Endothelial cell of umbilical vein (primary cell): ENCODE measurements around the gene ALAD. TPM values are rescaled to one million over a fixed set of nuclear protein-coding genes. Genes with fewer than 3 reads are reported as not detected.

Source experiments
- BruUV-seq: library from RNA; stranded (reverse); fragments of 400-500 nt; replicated peaks from 2 replicates; lab custom pipeline; 2021; lab: Mats Ljungman, UMichigan
- CTCF ChIA-PET: fragments of 300-600, 350-600 bp; sonication (Branson Sonifier 250); formaldehyde crosslinking; loops from one replicate; lab custom pipeline; 2021; ENCODE audit warnings: antibody characterized with exemption, inconsistent platforms; lab: Charles Lee
- POLR2A ChIA-PET: fragments of 300-600, 350-600 bp; sonication (Branson Sonifier 250); formaldehyde crosslinking; loops from one replicate; lab custom pipeline; 2021; ENCODE audit warnings: antibody characterized with exemption, inconsistent platforms; lab: Charles Lee
- DNase-seq: peaks from one replicate; pipeline ENCODE4 v3.0.0-alpha.2; 2011; ENCODE audit warnings: low read depth, low spot score
- FAIRE-seq: peaks from 2 replicates; lab custom pipeline; 2011; peaks lifted over from hg19 to GRCh38; lab: Jason Lieb, UNC
- H2AFZ ChIP-seq: 2 replicates; pipeline ENCODE4 v1.6.0; 2012; ENCODE audit warnings: low read depth, low read length, control low read depth, inconsistent platforms
- H3K27ac ChIP-seq: 2 replicates; pipeline ENCODE4 v1.5.1; 2011; ENCODE audit warnings: low read depth, mild to moderate bottlenecking, control low read depth, low read length, moderate library complexity; ENCODE audit not compliant: insufficient read depth
- H3K27me3 ChIP-seq, 2 experiments: 2 replicates each; pipeline versions ENCODE4 v1.6.0 to v1.6.1; 2011; ENCODE audit warnings: low read length in 2 of 2, mixed read lengths in 1 of 2; ENCODE audit not compliant: control insufficient read depth in 2 of 2, insufficient read depth in 2 of 2
- H3K36me3 ChIP-seq, 2 experiments: 2 replicates in 1 of 2; 3 replicates in 1 of 2; pipeline ENCODE4 v1.5.1; 2011; ENCODE audit warnings: low read length in 2 of 2, mild to moderate bottlenecking in 1 of 2, moderate library complexity in 1 of 2; ENCODE audit not compliant: control insufficient read depth in 2 of 2, insufficient read depth in 2 of 2; ENCODE audit errors: extremely low read depth in 1 of 2
- H3K4me1 ChIP-seq: 3 replicates; pipeline ENCODE4 v1.5.1; 2011; ENCODE audit warnings: mild to moderate bottlenecking, low read length; ENCODE audit not compliant: control insufficient read depth, insufficient read depth; ENCODE audit errors: extremely low read depth
- H3K4me2 ChIP-seq: 2 replicates; pipeline ENCODE4 v1.6.1; 2011; ENCODE audit warnings: low read length, control low read depth, mixed read lengths; ENCODE audit not compliant: insufficient read depth
- H3K4me3 ChIP-seq, 3 experiments: fragments of 200-600 bp in 1 of 3; sonication (generic), shearing (Covaris generic) in 1 of 3; replicated peaks in 1 of 3; 2 replicates each; pipeline ENCODE4 v1.5.1; 2011 to 2016; ENCODE audit warnings: control low read depth in 3 of 3, low read length in 3 of 3, mild to moderate bottlenecking in 2 of 3, inconsistent platforms in 1 of 3, low read depth in 1 of 3, moderate library complexity in 1 of 3; ENCODE audit not compliant: insufficient read depth in 1 of 3
- H3K79me2 ChIP-seq: 2 replicates; pipeline ENCODE4 v1.6.0; 2012; ENCODE audit warnings: low read length, inconsistent platforms; ENCODE audit not compliant: control insufficient read depth, insufficient read depth
- H3K9ac ChIP-seq: replicated peaks from 2 replicates; pipeline ENCODE3; 2011; ENCODE audit warnings: low read length, control low read depth; ENCODE audit not compliant: insufficient read depth; ENCODE audit errors: extremely low read depth
- H3K9me1 ChIP-seq: replicated peaks from 3 replicates; pipeline ENCODE4 v1.6.0; 2011; ENCODE audit warnings: mild to moderate bottlenecking, low read length; ENCODE audit not compliant: control insufficient read depth, insufficient read depth; ENCODE audit errors: extremely low read depth
- H3K9me3 ChIP-seq: replicated peaks from 2 replicates; pipeline ENCODE4 v1.5.1; 2012; ENCODE audit warnings: low read length, inconsistent platforms; ENCODE audit not compliant: control insufficient read depth, insufficient read depth
- H4K20me1 ChIP-seq: replicated peaks from 2 replicates; pipeline ENCODE3; 2011; ENCODE audit warnings: mild to moderate bottlenecking, low read length; ENCODE audit not compliant: control insufficient read depth, insufficient read depth; ENCODE audit errors: extremely low read depth
- CTCF ChIP-seq, 2 donors: IDR thresholded peaks; 1 replicate in 1 of 2; 2 replicates in 1 of 2; pipeline ENCODE4 v1.5.1; 2011; ENCODE audit warnings: low read length in 2 of 2, mild to moderate bottlenecking in 2 of 2, moderate library complexity in 2 of 2, control low read depth in 1 of 2, inconsistent platforms in 1 of 2, low read depth in 1 of 2; ENCODE audit not compliant: insufficient read depth in 1 of 2; ENCODE audit errors: extremely low read depth in 1 of 2
- EZH2 ChIP-seq: IDR thresholded peaks from 2 replicates; pipeline ENCODE4 v1.6.1; 2012; ENCODE audit warnings: borderline replicate concordance, low read depth, mild to moderate bottlenecking, moderate library complexity, low read length, inconsistent platforms; ENCODE audit not compliant: severe bottlenecking
- FOS ChIP-seq: IDR thresholded peaks from 2 replicates; pipeline ENCODE4 v1.6.1; 2011; ENCODE audit warnings: mild to moderate bottlenecking, low read length, moderate library complexity, borderline replicate concordance; ENCODE audit not compliant: insufficient read depth
- GATA2 ChIP-seq: IDR thresholded peaks from 2 replicates; pipeline ENCODE4 v1.7.0; 2011; ENCODE audit warnings: low read depth, mild to moderate bottlenecking, moderate library complexity, mixed read lengths, low read length; ENCODE audit not compliant: insufficient read length, insufficient read depth
- JUN ChIP-seq: IDR thresholded peaks from 2 replicates; pipeline ENCODE4 v1.6.1; 2011; ENCODE audit warnings: borderline replicate concordance, low read depth; ENCODE audit not compliant: insufficient read length, insufficient read depth
- MYC ChIP-seq: IDR thresholded peaks from one replicate; pipeline ENCODE4 v1.6.1; 2011; ENCODE audit warnings: mild to moderate bottlenecking, low read depth, low read length
- POLR2A ChIP-seq: IDR thresholded peaks from 2 replicates; pipeline ENCODE4 v1.6.1; 2012; ENCODE audit warnings: low read depth, mild to moderate bottlenecking, control low read depth, low read length
- POLR2AphosphoS5 ChIP-seq: IDR thresholded peaks from 2 replicates; pipeline ENCODE4 v1.6.1; 2012; ENCODE audit warnings: low read depth, mild to moderate bottlenecking, control low read depth, low read length, moderate library complexity; ENCODE audit not compliant: insufficient read depth
- dilution Hi-C: fragments of 300-500 bp; cut with MboI; formaldehyde crosslinking; loops from one replicate; pipeline ENCODE4 v1.15.0; 2019; ENCODE audit warnings: low sequenced_read_pairs; ENCODE audit not compliant: extremely low pct_ligation_motif_present
- intact Hi-C: fragments of 100-400 bp; cut with micrococcal nuclease; formaldehyde crosslinking; loops from one replicate; pipeline ENCODE4 v1.10.0; 2022
- polyA plus RNA-seq, 4 experiments: library from polyadenylated mRNA; depleted of rRNA in 3 of 4; stranded (reverse) in 3 of 4; unstranded in 1 of 4; fragments of >200 nt; gene quantifications; 2 replicates each; pipeline versions ENCODE4 v1.2.1 to v1.2.3, GENCODE V29; 2011 to 2012; ENCODE audit warnings: missing spikeins in 1 of 4
- total RNA-seq: library from RNA; stranded (reverse); gene quantifications from 2 replicates; pipeline ENCODE4 v1.2.3, GENCODE V29; 2021
- TF ChIP-seq, protein P1 (sequence below): IDR thresholded peaks from 2 replicates; pipeline ENCODE4 v1.6.1; 2011; ENCODE audit not compliant: insufficient read depth, insufficient read length

The ALAD gene
- total and polyA plus RNA-seq, 2 donors (not counting 3 experiments of a cell fraction or from before 2014, with no cell fraction given): 12.8 to 29.5 TPM

- Histone ChIP-seq H3K4me2 (no peak overlapping the region), H3K4me3 (no peak overlapping the region), H3K27ac (no peak overlapping the region), H3K4me1 (no peaks in the 10 kb centered on the region), H3K9me1 (no peaks in the 10 kb centered on the region), H3K27me3 (no peaks in the 10 kb centered on the region), H3K79me2 (no peaks in the 10 kb centered on the region), H4K20me1 (no peaks in the 10 kb centered on the region), H3K36me3 (peaks cover 0 to 7% of the 10 kb centered on the region in 2 experiments), H2AFZ (no peak overlapping the region), H3K9ac (no peak overlapping the region), H3K9me3 (no peaks in the 10 kb centered on the region)
- CTCF ChIA-PET: interaction anchor here (0.5 to 1.2 kb wide), 2 partner anchors 11 to 995 kb away, joined by 3 to 4 read pairs; no protein-coding TSS in a partner anchor
- POLR2A ChIA-PET: no interaction called here
- no peak for FAIRE-seq
- dilution Hi-C loops: no loop called here
- no TSS peak for BruUV-seq
- DNase-seq: no peak
- intact Hi-C loops: no loop called here
- TF ChIP-seq JUN: no peak
- no peak for TF ChIP-seq CTCF (IDR thresholded peaks at IDR 0.05; ENCODE audit: extremely low read depth in 1 of 2, insufficient read depth in 1 of 2, low read depth in 1 of 2, low read length in 2 of 2)
- TF ChIP-seq, protein P1, sequence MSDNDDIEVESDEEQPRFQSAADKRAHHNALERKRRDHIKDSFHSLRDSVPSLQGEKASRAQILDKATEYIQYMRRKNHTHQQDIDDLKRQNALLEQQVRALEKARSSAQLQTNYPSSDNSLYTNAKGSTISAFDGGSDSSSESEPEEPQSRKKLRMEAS: no peak
- TF ChIP-seq EZH2: no peak
- no peak for TF ChIP-seq POLR2AphosphoS5
- TF ChIP-seq MYC: no peak
- no peak for TF ChIP-seq FOS
- no peak for TF ChIP-seq GATA2
- no peak for TF ChIP-seq POLR2A
These were observed 27.8 kb downstream of the ALAD start for GRCh38 chr9:113373256-113373655.
